Prostate gland (tissue), 2 donors: ENCODE results near the gene APOD. TPM values are rescaled to one million over a fixed set of nuclear protein-coding genes. Genes with fewer than 3 reads are reported as not detected.
A peak's percentile ranks its signal among the peaks of the same experiment; 100 is the strongest.

ENCODE experiments used
- DNase-seq: peaks from one replicate; pipeline ENCODE4 v3.0.0-alpha.2; 2019; ENCODE audit warnings: low spot score
- H3K27ac ChIP-seq, 2 donors: fragments of 200-600 bp; sonication (generic); 2 replicates each; pipeline ENCODE4 v1.5.1; 2017 to 2019
- H3K27me3 ChIP-seq: fragments of 200-600 bp; sonication (generic); replicated peaks from 2 replicates; pipeline ENCODE4 v1.5.1; 2019; ENCODE audit not compliant: insufficient read depth
- H3K36me3 ChIP-seq, 2 donors: fragments of 200-600 bp; sonication (generic); 1 replicate in 1 of 2; 2 replicates in 1 of 2; pipeline versions ENCODE4 v1.5.1 to v1.8.1; 2017 to 2019
- H3K4me1 ChIP-seq: fragments of 200-600 bp; sonication (generic); replicated peaks from 2 replicates; pipeline ENCODE4 v1.5.1; 2019
- H3K4me3 ChIP-seq, 2 donors: fragments of 200-600 bp; sonication (generic); 2 replicates each; pipeline ENCODE4 v1.5.1; 2017 to 2019
- H3K9me3 ChIP-seq: fragments of 200-600 bp; sonication (generic); 2 replicates; pipeline ENCODE4 v1.5.1; 2017
- POLR2A ChIP-seq: fragments of 450-650 bp; IDR thresholded peaks from one replicate; pipeline ENCODE4 v1.6.1; 2016; ENCODE audit warnings: antibody characterized with exemption, mild to moderate bottlenecking
- POLR2AphosphoS5 ChIP-seq: sonication (generic); formaldehyde crosslinking; IDR thresholded peaks from one replicate; pipeline ENCODE4 v1.6.1; 2017; ENCODE audit warnings: antibody characterized with exemption
- WGBS: methylation state at CpG from one replicate; pipeline ENCODE4 v1.1.5; 2018; 5-methylcytosine and 5-hydroxymethylcytosine counted together
- intact Hi-C: fragments of 100-400 bp; cut with DNase I; formaldehyde crosslinking; loops from one replicate; pipeline ENCODE4 v1.14.2; 2022
- total RNA-seq, 2 donors: library from RNA; depleted of rRNA; stranded (reverse); fragments of >200 nt; gene quantifications; one replicate each; pipeline ENCODE4 v1.1.0, GENCODE V29; 2016
- TF ChIP-seq, protein P1 (sequence below), 4 experiments: fragments of 200-600 bp in 2 of 4; fragments of 450-650 bp in 2 of 4; sonication (generic) in 2 of 4; IDR thresholded peaks; 1 replicate in 3 of 4; 2 replicates in 1 of 4; pipeline ENCODE4 v1.5.1; 2016 to 2019; ENCODE audit warnings: antibody characterized with exemption in 4 of 4, mild to moderate bottlenecking in 2 of 4, moderate library complexity in 2 of 4

The APOD gene
- total RNA-seq, 2 donors from 2014 or later, result 52.4 to 121 TPM

DNA sequence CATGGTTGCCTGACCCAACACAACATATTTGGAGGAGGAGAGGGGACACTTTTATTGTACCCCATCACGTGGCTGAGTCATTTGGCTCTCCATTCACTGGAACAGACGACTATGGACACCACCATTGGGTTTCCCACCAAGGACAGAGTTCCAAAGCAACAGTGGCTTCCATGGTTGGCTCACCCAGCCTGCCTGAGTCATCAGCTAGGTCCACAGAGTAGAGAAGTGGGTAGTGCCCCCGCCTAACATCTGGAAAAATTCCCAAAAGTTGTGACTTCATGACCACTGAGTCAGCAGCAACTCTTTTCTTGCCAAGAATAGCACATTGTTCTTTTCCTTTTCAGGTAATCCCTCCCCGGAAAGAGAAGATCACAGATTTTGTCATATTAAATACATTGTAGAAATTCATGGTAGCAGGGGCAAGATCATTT lies 37.6 kb downstream of the APOD start:
- Histone ChIP-seq H3K9me3 (no peaks in the 10 kb centered on the region), H3K36me3 (no peaks in the 10 kb centered on the region), H3K27ac (peak overlapping the region; percentile 43 to 60), H3K4me3 (no peak overlapping the region), H3K4me1 (peaks cover under 1% of the 10 kb centered on the region), H3K27me3 (no peaks in the 10 kb centered on the region)
- 18% methylated on average over 4 of the region's 4 CpGs for WGBS
- intact Hi-C loops, result loop anchor here (10.0 kb wide), 1 partner anchor 101 kb away; the partner anchor contains the start of gene ACAP2
- DNase-seq, result peak; percentile 54
- no peak for TF ChIP-seq POLR2A
- TF ChIP-seq, protein P1, sequence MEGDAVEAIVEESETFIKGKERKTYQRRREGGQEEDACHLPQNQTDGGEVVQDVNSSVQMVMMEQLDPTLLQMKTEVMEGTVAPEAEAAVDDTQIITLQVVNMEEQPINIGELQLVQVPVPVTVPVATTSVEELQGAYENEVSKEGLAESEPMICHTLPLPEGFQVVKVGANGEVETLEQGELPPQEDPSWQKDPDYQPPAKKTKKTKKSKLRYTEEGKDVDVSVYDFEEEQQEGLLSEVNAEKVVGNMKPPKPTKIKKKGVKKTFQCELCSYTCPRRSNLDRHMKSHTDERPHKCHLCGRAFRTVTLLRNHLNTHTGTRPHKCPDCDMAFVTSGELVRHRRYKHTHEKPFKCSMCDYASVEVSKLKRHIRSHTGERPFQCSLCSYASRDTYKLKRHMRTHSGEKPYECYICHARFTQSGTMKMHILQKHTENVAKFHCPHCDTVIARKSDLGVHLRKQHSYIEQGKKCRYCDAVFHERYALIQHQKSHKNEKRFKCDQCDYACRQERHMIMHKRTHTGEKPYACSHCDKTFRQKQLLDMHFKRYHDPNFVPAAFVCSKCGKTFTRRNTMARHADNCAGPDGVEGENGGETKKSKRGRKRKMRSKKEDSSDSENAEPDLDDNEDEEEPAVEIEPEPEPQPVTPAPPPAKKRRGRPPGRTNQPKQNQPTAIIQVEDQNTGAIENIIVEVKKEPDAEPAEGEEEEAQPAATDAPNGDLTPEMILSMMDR (IDR thresholded peaks at IDR 0.05), result no peak
- TF ChIP-seq POLR2AphosphoS5, result peak; percentile 38

DNA sequence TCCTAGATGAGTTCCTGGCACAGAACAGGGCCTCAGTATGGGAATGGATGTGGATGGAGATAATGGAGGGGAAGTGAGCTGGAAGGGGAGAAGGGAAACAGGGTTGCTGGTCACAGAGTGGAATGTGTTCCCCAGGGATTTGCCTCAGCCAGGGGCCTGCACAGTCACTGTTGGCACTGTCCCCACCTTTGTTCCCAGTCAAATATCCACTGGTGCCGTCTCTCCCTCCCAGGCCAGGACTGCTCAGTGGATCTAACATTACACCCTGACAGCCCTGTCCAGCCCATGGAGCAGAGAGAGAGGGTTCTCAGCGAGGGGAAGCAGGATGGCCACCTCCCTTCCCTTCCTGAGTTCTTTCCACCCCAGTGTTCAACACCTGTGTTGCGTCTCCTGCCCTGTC lies 39.1 kb downstream of the APOD start:
- H3K4me3 ChIP-seq, result no peak overlapping the region

DNA sequence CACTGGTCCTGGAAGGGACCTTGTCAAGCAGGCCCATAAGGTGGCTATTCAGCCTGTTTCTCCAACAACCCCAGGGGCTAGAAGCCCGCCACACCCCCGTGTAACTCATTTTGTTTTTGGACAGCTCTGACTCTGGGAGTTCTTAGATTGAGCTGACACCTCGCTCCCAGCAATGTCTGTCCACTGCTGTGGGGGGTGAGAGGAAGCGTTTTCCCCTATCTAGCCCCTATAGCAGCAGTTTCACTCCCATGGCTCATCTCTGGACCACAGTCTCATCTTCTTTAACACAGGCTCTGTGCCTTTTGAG lies 39.6 kb downstream of the APOD start:
- no peak overlapping the region for H3K27ac ChIP-seq
- no peak overlapping the region for H3K4me3 ChIP-seq
- H3K36me3 ChIP-seq, result no peaks in the 10 kb centered on the region
- H3K9me3 ChIP-seq, result no peaks in the 10 kb centered on the region
- WGBS, result 100% methylated on average over 4 of the region's 4 CpGs
- intact Hi-C loops, result loop anchor here (10.0 kb wide), 1 partner anchor 99 kb away; the partner anchor contains the start of gene ACAP2
- peaks cover 6% of the 10 kb centered on the region for H3K4me1 ChIP-seq
- no peak for DNase-seq
- TF ChIP-seq POLR2A (no peak), POLR2AphosphoS5 (no peak)
- TF ChIP-seq, protein P1 (IDR thresholded peaks at IDR 0.05), result no peak
- H3K27me3 ChIP-seq, result no peaks in the 10 kb centered on the region

More for the DNA sequence above, 39.1 kb downstream of the APOD start:
- 81% methylated on average over 3 of the region's 3 CpGs for WGBS
- no peak for DNase-seq
- H3K27ac ChIP-seq, result no peak overlapping the region
- H3K4me1 ChIP-seq, result peaks cover 6% of the 10 kb centered on the region
- no peaks in the 10 kb centered on the region for H3K27me3 ChIP-seq
- TF ChIP-seq POLR2A (no peak), POLR2AphosphoS5 (no peak)
- TF ChIP-seq, protein P1 (IDR thresholded peaks at IDR 0.05), result no peak
- intact Hi-C loops, result loop anchor here (10.0 kb wide), 1 partner anchor 100 kb away; the partner anchor contains the start of gene ACAP2
- no peaks in the 10 kb centered on the region for H3K36me3 ChIP-seq
- no peaks in the 10 kb centered on the region for H3K9me3 ChIP-seq

DNA sequence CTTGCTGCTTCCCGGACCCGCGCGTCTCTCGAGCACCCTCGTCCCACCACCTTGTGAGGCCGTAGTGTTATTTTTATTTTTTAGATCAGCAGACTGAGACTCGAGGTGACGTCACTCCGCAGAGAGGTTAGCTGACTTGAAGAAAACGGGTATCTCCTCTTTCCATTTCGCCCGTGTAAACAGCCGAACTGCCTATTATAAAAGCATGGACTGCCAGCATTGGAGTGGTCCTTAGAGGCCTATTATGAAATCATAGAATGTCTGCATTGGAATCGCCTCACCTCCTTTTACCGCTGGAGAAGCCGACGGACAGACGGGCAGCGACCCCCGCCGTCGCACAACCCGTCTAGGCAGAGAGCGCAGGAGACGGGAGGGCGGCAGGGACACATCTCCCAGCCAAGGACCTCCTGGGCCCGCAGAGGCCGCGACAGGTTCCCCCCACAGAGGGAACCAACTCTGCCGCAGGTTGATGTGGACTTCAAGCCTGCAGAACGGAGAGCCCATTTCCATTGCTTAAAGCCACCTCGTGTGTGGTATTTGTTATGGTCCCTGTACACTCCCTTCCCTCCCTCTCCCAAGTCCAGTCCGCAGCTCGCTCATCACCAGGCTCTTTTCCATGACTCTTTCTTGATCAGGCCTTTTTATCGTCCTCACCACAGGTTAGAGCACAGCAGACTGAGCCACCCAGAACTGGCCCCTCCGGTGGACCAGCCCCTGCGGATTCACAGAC lies 40.1 kb downstream of the APOD start:
- H3K4me1 ChIP-seq, result peaks cover 6% of the 10 kb centered on the region

More for the DNA sequence above, 40.1 kb downstream of the APOD start:
- TF ChIP-seq POLR2A (no peak), POLR2AphosphoS5 (no peak)
- TF ChIP-seq, protein P1 (IDR thresholded peaks at IDR 0.05), result no peak
- peak overlapping the region; percentile 86 to 89 for H3K27ac ChIP-seq
- H3K36me3 ChIP-seq, result no peaks in the 10 kb centered on the region
- DNase-seq, result no peak
- peak overlapping the region; percentile 54 to 75 for H3K4me3 ChIP-seq
- intact Hi-C loops, result loop anchor here (10.0 kb wide), 1 partner anchor 99 kb away; the partner anchor contains the start of gene ACAP2
- no peaks in the 10 kb centered on the region for H3K9me3 ChIP-seq
- no peaks in the 10 kb centered on the region for H3K27me3 ChIP-seq
- WGBS, result 19% methylated on average over 37 of the region's 38 CpGs
